Measurements from ENCODE around the gene MAPK14. TPM values are rescaled to one million over a fixed set of nuclear protein-coding genes. Genes with fewer than 3 reads are reported as not detected.

The MAPK14 gene
- total and polyA plus RNA-seq, 12 donors: 11.3 to 119 (median 49.3) TPM

- Histone ChIP-seq H3K27ac (peak overlapping the region in 2 of 5 donors; percentile 42 to 58), H3K27me3 (no peaks in the 10 kb centered on the region), H3K4me3 (no peak overlapping the region), H3K4me1 (replicated peaks in 1 of 2) (peaks cover 5 to 17% of the 10 kb centered on the region in 2 donors), H3K9me3 (replicated peaks in 1 of 3) (no peaks in the 10 kb centered on the region), H3K36me3 (replicated peaks in 1 of 2) (no peaks in the 10 kb centered on the region)
- intact Hi-C loops (cut with DNase I): no loop called here
- WGBS, 4 donors: 18 to 55% (median 37%) methylated on average over 2 to 4 of the region's 4 CpGs
- DNase-seq: peak in 4 of 7 donors; percentile 37 to 72 (median 66)
- TF ChIP-seq POLR2A (IDR thresholded peaks at IDR 0.05) (no peak), CTCF (IDR thresholded peaks at IDR 0.05) (no peak)
These were observed 91.0 kb downstream of the MAPK14 start for GRCh38 chr6:36118550-36119107.

- Histone ChIP-seq H3K27me3 (no peaks in the 10 kb centered on the region), H3K4me3 (no peak overlapping the region), H3K4me1 (replicated peaks in 1 of 2) (peaks cover 7 to 18% of the 10 kb centered on the region in 2 donors), H3K9me3 (replicated peaks in 1 of 3) (no peaks in the 10 kb centered on the region), H3K27ac (peak overlapping the region in 1 of 5 donors; percentile 58), H3K36me3 (replicated peaks in 1 of 2) (no peaks in the 10 kb centered on the region)
- 75 to 95% (median 82%) methylated on average over 4 of the region's 4 CpGs for whole genome bisulfite sequencing, 4 donors
- no peak for DNase-seq
- no peak for TF ChIP-seq POLR2A (IDR thresholded peaks at IDR 0.05)
- intact Hi-C loops (cut with DNase I): no loop called here
These were observed 91.6 kb downstream of the MAPK14 start for GRCh38 chr6:36119209-36119608.

GRCh38 chr6:36120018-36120417 is 92.4 kb downstream of the MAPK14 start:
- TF ChIP-seq POLR2A (IDR thresholded peaks at IDR 0.05) (no peak), CTCF (IDR thresholded peaks at IDR 0.05) (no peak)
- no peak overlapping the region for H3K27ac ChIP-seq
- peaks cover 9 to 18% of the 10 kb centered on the region in 2 donors for H3K4me1 ChIP-seq (replicated peaks in 1 of 2)
- no peaks in the 10 kb centered on the region for H3K36me3 ChIP-seq (replicated peaks in 1 of 2)
- DNase-seq: no peak
- intact Hi-C loops (cut with DNase I): loop anchor here in 1 of 2 donors (10.0 kb wide), 1 partner anchor 175 kb away; no protein-coding TSS in a partner anchor
- H3K27me3 ChIP-seq: no peaks in the 10 kb centered on the region
- 72 to 82% (median 74%) methylated on average over 6 of the region's 6 CpGs for WGBS, 4 donors
- H3K4me3 ChIP-seq: no peak overlapping the region
- no peaks in the 10 kb centered on the region for H3K9me3 ChIP-seq (replicated peaks in 1 of 3)

GRCh38 chr6:36120539-36120938 is 92.9 kb downstream of the MAPK14 start:
- Histone ChIP-seq H3K36me3 (replicated peaks in 1 of 2) (no peaks in the 10 kb centered on the region), H3K4me1 (replicated peaks in 1 of 2) (peaks cover 9 to 18% of the 10 kb centered on the region in 2 donors), H3K27me3 (no peaks in the 10 kb centered on the region), H3K9me3 (replicated peaks in 1 of 3) (no peaks in the 10 kb centered on the region), H3K27ac (peak overlapping the region in 2 of 5 donors; percentile 36 to 64), H3K4me3 (no peak overlapping the region)
- intact Hi-C loops (cut with DNase I): loop anchor here in 1 of 2 donors (10.0 kb wide), 1 partner anchor 174 kb away; no protein-coding TSS in a partner anchor
- WGBS, 4 donors: 50 to 68% (median 59%) methylated on average over 10 of the region's 10 CpGs
- peak in 3 of 7 donors; percentile 21 to 58 (median 25) for DNase-seq
- TF ChIP-seq POLR2A (IDR thresholded peaks at IDR 0.05): no peak

- H3K27ac ChIP-seq: peak overlapping the region in 2 of 5 donors; percentile 36 to 64
- peak; percentile 70 to 88 (median 83) for DNase-seq
- intact Hi-C loops (cut with DNase I): loop anchor here in 1 of 2 donors (10.0 kb wide), 1 partner anchor 174 kb away; no protein-coding TSS in a partner anchor
These were observed 93.6 kb downstream of the MAPK14 start for GRCh38 chr6:36120979-36121786.

More at GRCh38 chr6:36120979-36121786, 93.6 kb downstream of the MAPK14 start:
- Histone ChIP-seq H3K4me3 (no peak overlapping the region), H3K4me1 (replicated peaks in 1 of 2) (peaks cover 10 to 20% of the 10 kb centered on the region in 2 donors), H3K36me3 (replicated peaks in 1 of 2) (no peaks in the 10 kb centered on the region), H3K27me3 (no peaks in the 10 kb centered on the region), H3K9me3 (replicated peaks in 1 of 3) (no peaks in the 10 kb centered on the region)
- 18 to 22% (median 19%) methylated on average over 12 to 13 of the region's 13 CpGs for WGBS, 4 donors
- TF ChIP-seq POLR2A (IDR thresholded peaks at IDR 0.05): no peak
- TF ChIP-seq CTCF (IDR thresholded peaks at IDR 0.05): no peak
